Eye (tissue), 1 donor: ENCODE measurements around the gene GRM7.

Experiments used
- DNase-seq: peaks from one replicate; pipeline ENCODE4 v3.0.0-alpha.2; 2015

Gene GRM7

GRCh38 chr3:7322957-7323669 lies 462.2 kb downstream of the GRM7 start:
- peak; percentile 11 for DNase-seq

- no peak for DNase-seq
Observed at GRCh38 chr3:7328339-7328738, 467.4 kb downstream of the GRM7 start.

- DNase-seq: no peak
Observed at GRCh38 chr3:7332696-7333095, 471.8 kb downstream of the GRM7 start.

GRCh38 chr3:7333125-7333524 lies 472.2 kb downstream of the GRM7 start:
- DNase-seq: no peak

- peak; percentile 28 for DNase-seq
Observed at GRCh38 chr3:7340795-7341194, 479.9 kb downstream of the GRM7 start.

- no peak for DNase-seq
Observed at GRCh38 chr3:7346364-7346763, 485.4 kb downstream of the GRM7 start.

GRCh38 chr3:7357101-7357500 lies 496.2 kb downstream of the GRM7 start:
- DNase-seq: no peak

- no peak for DNase-seq
Observed at GRCh38 chr3:7367968-7368367, 507.1 kb downstream of the GRM7 start.

GRCh38 chr3:7368597-7368996 lies 507.7 kb downstream of the GRM7 start:
- no peak for DNase-seq

- no peak for DNase-seq
Observed at GRCh38 chr3:7371693-7372572, 511.0 kb downstream of the GRM7 start.

- no peak for DNase-seq
Observed at GRCh38 chr3:7377103-7377502, 516.2 kb downstream of the GRM7 start.

- DNase-seq: no peak
Observed at GRCh38 chr3:7381741-7382140, 520.8 kb downstream of the GRM7 start.

GRCh38 chr3:7382293-7383010 lies 521.5 kb downstream of the GRM7 start:
- DNase-seq: peak; percentile 30

- no peak for DNase-seq
Observed at GRCh38 chr3:7385635-7386034, 524.7 kb downstream of the GRM7 start.

GRCh38 chr3:7388026-7388425 lies 527.1 kb downstream of the GRM7 start:
- no peak for DNase-seq

- DNase-seq: no peak
Observed at GRCh38 chr3:7392206-7392605, 531.3 kb downstream of the GRM7 start.

- DNase-seq: no peak
Observed at GRCh38 chr3:7393944-7394605, 533.2 kb downstream of the GRM7 start.

GRCh38 chr3:7396534-7396933 lies 535.6 kb downstream of the GRM7 start:
- no peak for DNase-seq

- DNase-seq: no peak
Observed at GRCh38 chr3:7397097-7397496, 536.2 kb downstream of the GRM7 start.

GRCh38 chr3:7400360-7400759 lies 539.4 kb downstream of the GRM7 start:
- no peak for DNase-seq

GRCh38 chr3:7401418-7401817 lies 540.5 kb downstream of the GRM7 start:
- no peak for DNase-seq

- no peak for DNase-seq
Observed at GRCh38 chr3:7407107-7407506, 546.2 kb downstream of the GRM7 start.

- no peak for DNase-seq
Observed at GRCh38 chr3:7410782-7411181, 549.9 kb downstream of the GRM7 start.
